GM23338 (cell line): ENCODE results near the gene SCAPER. TPM values are rescaled to one million over a fixed set of nuclear protein-coding genes. Genes with fewer than 3 reads are reported as not detected.

ENCODE experiments used
- ATAC-seq: fragments of 200-7000 bp; cut with Tn5 transposase; 3 replicates; pipeline ENCODE4 v1.9.1; 2020
- DNase-seq: peaks from one replicate; pipeline ENCODE4 v3.0.0-alpha.2; 2015; ENCODE audit warnings: low spot score
- H2AFZ ChIP-seq: fragments of 200-600 bp; sonication (generic); 2 replicates; pipeline ENCODE4 v1.8.0; 2016; ENCODE audit warnings: antibody characterized with exemption, mild to moderate bottlenecking, moderate library complexity
- H3F3A ChIP-seq: fragments of 200-600 bp; sonication (generic); replicated peaks from 2 replicates; pipeline ENCODE4 v1.8.0; 2017; ENCODE audit warnings: antibody characterized with exemption, mixed run types, low read depth
- H3K27ac ChIP-seq: fragments of 200-600 bp; sonication (generic); 2 replicates; pipeline ENCODE4 v1.6.1; 2016; ENCODE audit warnings: low read depth
- H3K27me3 ChIP-seq: fragments of 200-600 bp; sonication (generic); 2 replicates; pipeline ENCODE4 v1.8.0; 2016; ENCODE audit warnings: mild to moderate bottlenecking, mixed run types, moderate library complexity; ENCODE audit not compliant: insufficient read depth
- H3K36me3 ChIP-seq: fragments of 200-600 bp; sonication (generic); 2 replicates; pipeline ENCODE4 v1.8.0; 2016; ENCODE audit warnings: mild to moderate bottlenecking; ENCODE audit not compliant: insufficient read depth
- H3K4me1 ChIP-seq: fragments of 200-600 bp; sonication (generic); 2 replicates; pipeline ENCODE4 v1.8.0; 2016; ENCODE audit warnings: mild to moderate bottlenecking, moderate library complexity; ENCODE audit not compliant: insufficient read depth
- H3K4me2 ChIP-seq: fragments of 200-600 bp; sonication (generic); 2 replicates; pipeline ENCODE4 v1.7.1; 2017; ENCODE audit warnings: mixed run types
- H3K4me3 ChIP-seq: fragments of 200-600 bp; sonication (generic); 2 replicates; pipeline ENCODE4 v1.6.1; 2016; ENCODE audit warnings: mixed run types
- H3K79me2 ChIP-seq: fragments of 200-600 bp; sonication (generic); replicated peaks from 2 replicates; pipeline ENCODE4 v1.8.0; 2017; ENCODE audit warnings: mild to moderate bottlenecking; ENCODE audit not compliant: insufficient read depth
- H3K9me2 ChIP-seq: fragments of 200-600 bp; sonication (generic); 2 replicates; pipeline ENCODE4 v1.8.0; 2017; ENCODE audit not compliant: insufficient read depth
- H4K20me1 ChIP-seq: fragments of 200-600 bp; sonication (generic); replicated peaks from 2 replicates; pipeline ENCODE4 v1.8.0; 2017; ENCODE audit warnings: mild to moderate bottlenecking; ENCODE audit not compliant: insufficient read depth
- H3K27ac Mint-ChIP-seq: 2 replicates; pipeline ENCODE4 v1.8.0; 2020; ENCODE audit warnings: inconsistent platforms, mild to moderate bottlenecking, moderate library complexity, mixed read lengths
- H3K27me3 Mint-ChIP-seq: 3 replicates; pipeline ENCODE4 v1.8.0; 2022; ENCODE audit warnings: low read depth, mild to moderate bottlenecking, moderate library complexity, mixed read lengths, inconsistent platforms; ENCODE audit not compliant: insufficient read depth, poor library complexity
- H3K36me3 Mint-ChIP-seq: 3 replicates; pipeline ENCODE4 v1.8.0; 2021; ENCODE audit warnings: low read depth, mild to moderate bottlenecking, inconsistent platforms, moderate library complexity, mixed read lengths
- H3K4me1 Mint-ChIP-seq: 3 replicates; pipeline ENCODE4 v1.8.0; 2020; ENCODE audit warnings: mild to moderate bottlenecking, inconsistent platforms, mixed read lengths
- H3K4me3 Mint-ChIP-seq: 3 replicates; pipeline ENCODE4 v1.8.0; 2021; ENCODE audit warnings: moderate library complexity, mild to moderate bottlenecking, inconsistent platforms, mixed read lengths
- H3K9me3 Mint-ChIP-seq: 3 replicates; pipeline ENCODE4 v1.8.0; 2020; ENCODE audit warnings: moderate library complexity, mild to moderate bottlenecking, inconsistent platforms, mixed read lengths
- CREB1 ChIP-seq: fragments of 250-450 bp; sonication (Bioruptor Pico); IDR thresholded peaks from 2 replicates; pipeline ENCODE4 v1.5.0; 2020; ENCODE audit warnings: low read depth, mild to moderate bottlenecking, moderate library complexity
- CTCF ChIP-seq, 2 experiments: fragments of 200-600 bp in 1 of 2; sonication (generic) in 1 of 2; conservative IDR thresholded peaks; 2 replicates each; pipeline versions ENCODE4 v1.5.1 to v1.6.1; 2016 to 2017; ENCODE audit warnings: antibody characterized with exemption in 2 of 2, low read depth in 2 of 2, mild to moderate bottlenecking in 2 of 2, moderate library complexity in 1 of 2
- ETS1 ChIP-seq: IDR thresholded peaks from 2 replicates; pipeline ENCODE4 v1.6.1; 2016; ENCODE audit warnings: antibody characterized with exemption
- EZH2phosphoT487 ChIP-seq: fragments of 200-600 bp; sonication (generic); IDR thresholded peaks from one replicate; pipeline ENCODE4 v1.8.1; 2018; ENCODE audit warnings: antibody characterized with exemption; ENCODE audit not compliant: unreplicated experiment
- JUNB ChIP-seq: IDR thresholded peaks from one replicate; pipeline ENCODE4 v1.6.1; 2016; ENCODE audit warnings: antibody characterized with exemption; ENCODE audit not compliant: unreplicated experiment
- NANOG ChIP-seq: IDR thresholded peaks from 2 replicates; pipeline ENCODE4 v1.6.1; 2016; ENCODE audit warnings: antibody characterized with exemption, borderline replicate concordance
- POLR2AphosphoS5 ChIP-seq: IDR thresholded peaks from 2 replicates; pipeline ENCODE4 v1.6.1; 2016; ENCODE audit warnings: antibody characterized with exemption, low read depth
- REST ChIP-seq: IDR thresholded peaks from one replicate; pipeline ENCODE4 v1.6.1; 2018; ENCODE audit warnings: antibody characterized with exemption; ENCODE audit not compliant: unreplicated experiment
- STAT1 ChIP-seq: IDR thresholded peaks from one replicate; pipeline ENCODE4 v1.6.1; 2016; ENCODE audit warnings: antibody characterized with exemption; ENCODE audit not compliant: unreplicated experiment
- ZNF331 ChIP-seq: fragments of 250-450 bp; sonication (Bioruptor Pico); IDR thresholded peaks from 2 replicates; pipeline ENCODE4 v1.5.0; 2020; ENCODE audit warnings: low read depth, mild to moderate bottlenecking, moderate library complexity
- ZNF462 ChIP-seq: fragments of 250-450 bp; sonication (Bioruptor Pico); IDR thresholded peaks from 2 replicates; pipeline ENCODE4 v1.5.0; 2020; ENCODE audit warnings: mild to moderate bottlenecking, moderate library complexity
- polyA plus RNA-seq: library from polyadenylated mRNA; unstranded; fragments of >200 nt; fragmentation: Nextera tagmentation; extraction: Ambion mirVana; gene quantifications from 2 replicates; pipeline ENCODE4 v1.2.1, GENCODE V29; 2016
- total RNA-seq: library from RNA; depleted of rRNA; stranded (reverse); fragments of >200 nt; shearing (Covaris generic); gene quantifications from 2 replicates; pipeline ENCODE4 v1.2.3, GENCODE V29; 2014

SCAPER gene
- total and polyA plus RNA-seq, 2 experiments from 2014 or later, result 9.1 to 17.6 TPM

GRCh38 chr15:76501011-76501410, 404.1 kb downstream of the SCAPER start:
- H2AFZ ChIP-seq, result no peak overlapping the region
- TF ChIP-seq REST, result no peak
- no peak for TF ChIP-seq EZH2phosphoT487
- no peak for TF ChIP-seq CTCF (conservative IDR thresholded peaks at IDR 0.05; ENCODE audit: low read depth in 2 of 2)
- TF ChIP-seq CREB1 (CRISPR knock-in tag), result no peak
- no peak for TF ChIP-seq POLR2AphosphoS5
- TF ChIP-seq ZNF331 (CRISPR knock-in tag), result no peak
- no peak for TF ChIP-seq STAT1
- TF ChIP-seq ZNF462 (CRISPR knock-in tag), result no peak
- no peak for TF ChIP-seq ETS1
- no peak for TF ChIP-seq NANOG
- no peak for TF ChIP-seq JUNB
- no peaks in the 10 kb centered on the region for H3K36me3 ChIP-seq
- peaks cover 2% of the 10 kb centered on the region; the same call in 1 of the 2 replicates for H4K20me1 ChIP-seq
- no peaks in the 10 kb centered on the region for H3K27me3 ChIP-seq
- no peaks in the 10 kb centered on the region for H3K79me2 ChIP-seq
- no peaks in the 10 kb centered on the region for H3K36me3 Mint-ChIP-seq
- H3K27ac ChIP-seq, result no peak overlapping the region
- peaks cover 7% of the 10 kb centered on the region; the same call in 2 of the 3 replicates for H3K4me1 Mint-ChIP-seq
- H3K4me2 ChIP-seq, result no peak overlapping the region
- H3K27me3 Mint-ChIP-seq, result peaks cover 2% of the 10 kb centered on the region
- H3K9me2 ChIP-seq, result no peaks in the 10 kb centered on the region; the same call in 1 of the 2 replicates
- no peak overlapping the region for H3K27ac Mint-ChIP-seq
- no peak for DNase-seq
- H3K4me3 ChIP-seq, result no peak overlapping the region
- no peaks in the 10 kb centered on the region for H3F3A ChIP-seq
- no peak overlapping the region for H3K4me3 Mint-ChIP-seq
- no peaks in the 10 kb centered on the region for H3K9me3 Mint-ChIP-seq
- ATAC-seq, result no peak
- H3K4me1 ChIP-seq, result no peaks in the 10 kb centered on the region
